H1 (cell line): ENCODE measurements around the gene COL26A1. TPM values are rescaled to one million over a fixed set of nuclear protein-coding genes. Genes with fewer than 3 reads are reported as not detected.

Experiments used
- CTCF ChIA-PET: fragments of 300-600 bp; sonication (Branson Sonifier 250); formaldehyde crosslinking; loops from one replicate; lab custom pipeline; 2021; ENCODE audit not compliant: partially characterized antibody; lab: Charles Lee
- POLR2A ChIA-PET: fragments of 300-600 bp; sonication (Branson Sonifier 250); formaldehyde crosslinking; loops from one replicate; lab custom pipeline; 2021; ENCODE audit warnings: inconsistent platforms; ENCODE audit not compliant: partially characterized antibody; lab: Charles Lee
- DNase-seq, 2 experiments: peaks; one replicate each; pipeline versions ENCODE4 v3.0.0 to v3.0.0-alpha.2; 2010 to 2022; ENCODE audit warnings: low spot score in 2 of 2, low read depth in 1 of 2, mixed read lengths in 1 of 2
- FAIRE-seq: peaks from 2 replicates; lab custom pipeline; 2011; peaks lifted over from hg19 to GRCh38; lab: Jason Lieb, UNC
- H2AFZ ChIP-seq: 2 replicates; pipeline ENCODE4 v1.8.1; 2012; ENCODE audit warnings: low read length, inconsistent platforms
- H2AK5ac ChIP-seq: 2 replicates; pipeline ENCODE4 v1.6.1; 2013; ENCODE audit warnings: low read depth, low read length
- H2BK120ac ChIP-seq: replicated peaks from 2 replicates; pipeline ENCODE3; 2013; ENCODE audit warnings: low read depth, low read length, inconsistent platforms
- H2BK12ac ChIP-seq: 2 replicates; pipeline ENCODE4 v1.6.1; 2013; ENCODE audit warnings: low read depth, low read length
- H2BK15ac ChIP-seq: 2 replicates; pipeline ENCODE4 v1.6.1; 2013; ENCODE audit warnings: low read length
- H2BK20ac ChIP-seq: 2 replicates; pipeline ENCODE4 v1.6.1; 2013; ENCODE audit warnings: low read length
- H2BK5ac ChIP-seq: 2 replicates; pipeline ENCODE4 v1.6.1; 2013; ENCODE audit warnings: low read depth, low read length
- H3K14ac ChIP-seq: 2 replicates; pipeline ENCODE4 v1.6.1; 2013; ENCODE audit warnings: inconsistent platforms; ENCODE audit not compliant: insufficient read length
- H3K18ac ChIP-seq: 2 replicates; pipeline ENCODE4 v1.6.1; 2013; ENCODE audit warnings: low read length; ENCODE audit errors: extremely low read depth
- H3K23ac ChIP-seq: 2 replicates; pipeline ENCODE4 v1.6.1; 2013; ENCODE audit warnings: inconsistent platforms; ENCODE audit not compliant: insufficient read length
- H3K23me2 ChIP-seq: 2 replicates; pipeline ENCODE4 v1.6.1; 2013; ENCODE audit warnings: low read depth, low read length
- H3K27ac ChIP-seq: 2 replicates; pipeline ENCODE4 v1.6.1; 2011; ENCODE audit warnings: low read depth, low read length, inconsistent platforms
- H3K27me3 ChIP-seq, 4 experiments: replicated peaks in 1 of 4; 1 replicate in 1 of 4; 2 replicates in 3 of 4; pipeline versions ENCODE4 v1.6.1 to v1.8.1; 2011 to 2013; ENCODE audit warnings: low read length in 3 of 4, mild to moderate bottlenecking in 3 of 4, inconsistent platforms in 2 of 4, mixed read lengths in 2 of 4, moderate library complexity in 1 of 4; ENCODE audit not compliant: control insufficient read depth in 3 of 4, insufficient read depth in 3 of 4; ENCODE audit errors: extremely low read depth in 1 of 4
- H3K36me3 ChIP-seq, 4 experiments: 2 replicates each; pipeline versions ENCODE4 v1.6.1 to v1.8.1; 2011 to 2013; ENCODE audit warnings: mild to moderate bottlenecking in 4 of 4, low read length in 3 of 4, moderate library complexity in 2 of 4, control low read depth in 1 of 4, inconsistent platforms in 1 of 4; ENCODE audit not compliant: insufficient read depth in 4 of 4, control insufficient read depth in 2 of 4
- H3K4ac ChIP-seq: replicated peaks from 2 replicates; pipeline ENCODE3; 2013; ENCODE audit warnings: low read length, low read depth, mixed read lengths, inconsistent platforms; ENCODE audit not compliant: insufficient read length
- H3K4me1 ChIP-seq, 4 experiments: replicated peaks in 1 of 4; 1 replicate in 1 of 4; 2 replicates in 3 of 4; pipeline versions ENCODE4 v1.6.1 to v1.8.1; 2011 to 2013; ENCODE audit warnings: low read length in 3 of 4, inconsistent platforms in 2 of 4, mixed read lengths in 1 of 4; ENCODE audit not compliant: insufficient read depth in 4 of 4, control insufficient read depth in 3 of 4
- H3K4me2 ChIP-seq, 2 experiments: 2 replicates each; pipeline versions ENCODE4 v1.6.1 to v1.8.1; 2011 to 2013; ENCODE audit warnings: low read depth in 2 of 2, low read length in 2 of 2, control low read depth in 1 of 2, inconsistent platforms in 1 of 2, mild to moderate bottlenecking in 1 of 2; ENCODE audit not compliant: insufficient read depth in 1 of 2
- H3K4me3 ChIP-seq, 4 experiments: fragments of 200-600, 300-600 bp in 1 of 4; sonication (generic), shearing (Covaris generic), sonication (Bioruptor Twin) in 1 of 4; 2 replicates each; pipeline versions ENCODE4 v1.5.1 to v1.8.1; 2011 to 2016; ENCODE audit warnings: low read length in 4 of 4, low read depth in 3 of 4, control low read depth in 2 of 4, inconsistent platforms in 2 of 4, mild to moderate bottlenecking in 2 of 4, mixed read lengths in 1 of 4, moderate library complexity in 1 of 4; ENCODE audit not compliant: insufficient read depth in 2 of 4; ENCODE audit errors: extremely low read depth in 1 of 4
- H3K56ac ChIP-seq: replicated peaks from 2 replicates; pipeline ENCODE3; 2013; ENCODE audit warnings: low read depth, mild to moderate bottlenecking, mixed read lengths, low read length, inconsistent platforms; ENCODE audit not compliant: insufficient read length
- H3K79me1 ChIP-seq: 2 replicates; pipeline ENCODE4 v1.6.1; 2013; ENCODE audit warnings: low read depth, low read length, control low read depth
- H3K79me2 ChIP-seq, 2 experiments: 2 replicates each; pipeline versions ENCODE4 v1.6.1 to v1.8.1; 2012 to 2013; ENCODE audit warnings: low read length in 2 of 2, mild to moderate bottlenecking in 2 of 2, inconsistent platforms in 1 of 2; ENCODE audit not compliant: insufficient read depth in 2 of 2, control insufficient read depth in 1 of 2
- H3K9ac ChIP-seq, 4 experiments: replicated peaks in 1 of 4; 1 replicate in 1 of 4; 2 replicates in 3 of 4; pipeline versions ENCODE4 v1.6.1 to v1.8.1; 2011 to 2013; ENCODE audit warnings: low read depth in 3 of 4, low read length in 3 of 4, control low read depth in 2 of 4, mild to moderate bottlenecking in 2 of 4, moderate library complexity in 2 of 4, inconsistent platforms in 1 of 4; ENCODE audit errors: extremely low read depth in 1 of 4
- H3K9me3 ChIP-seq, 2 experiments: 2 replicates each; pipeline versions ENCODE4 v1.6.1 to v1.8.1; 2012 to 2013; ENCODE audit warnings: mild to moderate bottlenecking in 2 of 2, moderate library complexity in 2 of 2, control low read depth in 1 of 2, inconsistent platforms in 1 of 2, low read depth in 1 of 2, low read length in 1 of 2, mixed read lengths in 1 of 2; ENCODE audit not compliant: insufficient read depth in 2 of 2
- H4K20me1 ChIP-seq, 2 experiments: replicated peaks in 1 of 2; 2 replicates each; pipeline versions ENCODE3 to v1.8.1; 2011 to 2013; ENCODE audit warnings: inconsistent platforms in 2 of 2, low read length in 2 of 2, mild to moderate bottlenecking in 1 of 2; ENCODE audit not compliant: insufficient read depth in 2 of 2, control insufficient read depth in 1 of 2
- H4K5ac ChIP-seq: 2 replicates; pipeline ENCODE4 v1.6.1; 2013; ENCODE audit warnings: low read length, low read depth, mixed read lengths, inconsistent platforms; ENCODE audit not compliant: insufficient read length
- H4K8ac ChIP-seq: 2 replicates; pipeline ENCODE4 v1.8.0; 2013; ENCODE audit warnings: mild to moderate bottlenecking, moderate library complexity, low read length, inconsistent platforms; ENCODE audit not compliant: insufficient read depth; ENCODE audit errors: extremely low read depth
- H4K91ac ChIP-seq: replicated peaks from 2 replicates; pipeline ENCODE3; 2013; ENCODE audit warnings: low read length, mixed read lengths, inconsistent platforms; ENCODE audit not compliant: insufficient read length
- FOSL1 ChIP-seq: IDR thresholded peaks from 2 replicates; pipeline ENCODE4 v1.6.1; 2011; ENCODE audit warnings: mild to moderate bottlenecking, low read depth, low read length, moderate library complexity; ENCODE audit not compliant: insufficient read depth
- GABPA ChIP-seq: IDR thresholded peaks from 2 replicates; pipeline ENCODE4 v1.6.1; 2011; ENCODE audit warnings: mild to moderate bottlenecking, low read length, moderate library complexity, borderline replicate concordance; ENCODE audit not compliant: insufficient read depth
- KDM1A ChIP-seq: fragments of 200-600, 300-600 bp; sonication (generic); IDR thresholded peaks from 2 replicates; pipeline ENCODE4 v1.7.1; 2016; ENCODE audit warnings: mild to moderate bottlenecking, low read length, borderline replicate concordance
- MAFK ChIP-seq: IDR thresholded peaks from 2 replicates; pipeline ENCODE4 v1.6.1; 2012; ENCODE audit warnings: low read depth, mild to moderate bottlenecking, improper control_type of control experiment, low read length
- POLR2A ChIP-seq, 2 experiments: IDR thresholded peaks; 1 replicate in 1 of 2; 2 replicates in 1 of 2; pipeline ENCODE4 v1.6.1; 2011; ENCODE audit warnings: low read depth in 2 of 2, low read length in 2 of 2, mild to moderate bottlenecking in 2 of 2; ENCODE audit errors: control extremely low read depth in 1 of 2
- RAD21 ChIP-seq, 2 experiments: IDR thresholded peaks in 1 of 2; conservative IDR thresholded peaks in 1 of 2; 2 replicates each; pipeline ENCODE4 v1.6.1; 2011; ENCODE audit warnings: low read depth in 2 of 2, low read length in 2 of 2, improper control_type of control experiment in 1 of 2, inconsistent platforms in 1 of 2, mild to moderate bottlenecking in 1 of 2, moderate library complexity in 1 of 2
- RBBP5 ChIP-seq: IDR thresholded peaks from 2 replicates; pipeline ENCODE4 v1.7.1; 2012; ENCODE audit warnings: low read depth, mild to moderate bottlenecking, inconsistent platforms, low read length, moderate library complexity, borderline replicate concordance
- RFX5 ChIP-seq: IDR thresholded peaks from 2 replicates; pipeline ENCODE4 v1.6.1; 2011; ENCODE audit warnings: low read depth, low read length, improper control_type of control experiment, borderline replicate concordance
- RXRA ChIP-seq: IDR thresholded peaks from 2 replicates; pipeline ENCODE4 v1.6.1; 2011; ENCODE audit warnings: low read depth, mild to moderate bottlenecking, low read length, moderate library complexity; ENCODE audit not compliant: insufficient read depth
- SIN3A ChIP-seq, 2 experiments: IDR thresholded peaks in 1 of 2; conservative IDR thresholded peaks in 1 of 2; 2 replicates each; pipeline ENCODE4 v1.6.1; 2011 to 2012; ENCODE audit warnings: low read length in 2 of 2, improper control_type of control experiment in 1 of 2, low read depth in 1 of 2, mild to moderate bottlenecking in 1 of 2
- SIX5 ChIP-seq: IDR thresholded peaks from 2 replicates; pipeline ENCODE4 v1.6.1; 2011; ENCODE audit warnings: mild to moderate bottlenecking, low read depth, low read length
- SP1 ChIP-seq: IDR thresholded peaks from 2 replicates; pipeline ENCODE4 v1.6.1; 2011; ENCODE audit warnings: low read depth, low read length
- TAF7 ChIP-seq: optimal IDR thresholded peaks from 2 replicates; pipeline ENCODE3; 2011; ENCODE audit warnings: low read depth, mild to moderate bottlenecking, inconsistent platforms, low read length, moderate library complexity, borderline replicate concordance
- YY1 ChIP-seq: IDR thresholded peaks from 2 replicates; pipeline ENCODE4 v1.6.1; 2011; ENCODE audit warnings: low read depth, mild to moderate bottlenecking, low read length
- WGBS, 2 experiments: shearing (Covaris generic) in 1 of 2; methylation state at CpG; one replicate each; pipeline versions ENCODE4 v1.1.6 to v1.1.7; 2013 to 2015; ENCODE audit warnings: low lambda C conversion rate in 2 of 2, mixed read lengths in 2 of 2, inconsistent platforms in 1 of 2, low coverage in 1 of 2, missing lambda C conversion rate in 1 of 2; ENCODE audit not compliant: insufficient replicate concordance in 2 of 2, insufficient coverage in 1 of 2, insufficient read length in 1 of 2; ENCODE audit errors: extremely low coverage in 1 of 2, missing lambda C conversion rate in 1 of 2; 5-methylcytosine and 5-hydroxymethylcytosine counted together
- polyA plus RNA-seq, 7 experiments: library from polyadenylated mRNA; depleted of rRNA in 3 of 7; stranded (reverse) in 5 of 7; unstranded in 2 of 7; fragments of >200 nt in 5 of 7; fragments of 200-250 nt in 2 of 7; gene quantifications; 1 replicate in 5 of 7; 2 replicates in 1 of 7; 4 replicates in 1 of 7; pipeline versions ENCODE4 v1.2.1 to v1.2.3, GENCODE V29; 2011 to 2013; ENCODE audit warnings: missing spikeins in 2 of 7, mixed read lengths in 2 of 7
- total RNA-seq: library from RNA; stranded (reverse); fragmentation: NEBNext Ultra II Directional; extraction: Animal tissue kit (Norgen Biotek cat#: 25700); gene quantifications from 2 replicates; pipeline ENCODE4 v1.2.1, GENCODE V29; 2021

COL26A1 gene
- total and polyA plus RNA-seq, 2 of the 8 experiments (the other 6 are each of a cell fraction or from before 2014, with no cell fraction given), result 51.1 to 68.8 TPM

- POLR2A ChIA-PET, result interaction anchor here (1.3 kb wide), 1 partner anchor 195 kb away, joined by 4 read pairs; the partner anchor contains the start of gene IFT22
- WGBS, 2 experiments, result 59% methylated on average over 9 of the region's 9 CpGs; no CpG with 5 or more reads in 1 of the 2 experiments
- TF ChIP-seq FOSL1 (no peak), SIX5 (no peak), TAF7 (no peak), RFX5 (no peak), MAFK (no peak), RAD21 (IDR thresholded peaks at IDR 0.05 in 1 of 2, conservative IDR thresholded peaks at IDR 0.05 in 1 of 2; ENCODE audit: low read depth in 2 of 2, low read length in 2 of 2) (no peak), RXRA (no peak), KDM1A (no peak), YY1 (no peak), SP1 (no peak), SIN3A (conservative IDR thresholded peaks at IDR 0.05 in 1 of 2, IDR thresholded peaks at IDR 0.05 in 1 of 2; ENCODE audit: low read depth in 1 of 2, low read length in 2 of 2) (no peak), RBBP5 (no peak), POLR2A (IDR thresholded peaks at IDR 0.05; ENCODE audit: control extremely low read depth in 1 of 2, low read depth in 2 of 2, low read length in 2 of 2) (no peak), GABPA (no peak)
These were observed 154.2 kb downstream of the COL26A1 start for GRCh38 chr7:101516851-101517250.

More at GRCh38 chr7:101516851-101517250, 154.2 kb downstream of the COL26A1 start:
- Histone ChIP-seq H3K27me3 (no peaks in the 10 kb centered on the region), H3K36me3 (no peaks in the 10 kb centered on the region), H3K9me3 (no peaks in the 10 kb centered on the region), H3K23ac (no peak overlapping the region), H3K4ac (no peak overlapping the region), H2BK12ac (no peak overlapping the region), H4K91ac (no peak overlapping the region), H2BK15ac (no peak overlapping the region), H2AFZ (no peak overlapping the region), H2BK20ac (no peak overlapping the region), H3K79me1 (no peaks in the 10 kb centered on the region), H2BK120ac (no peak overlapping the region), H3K4me2 (no peak overlapping the region; a peak in 1 of 4 replicates), H3K18ac (no peak overlapping the region), H3K23me2 (no peaks in the 10 kb centered on the region), H3K9ac (no peak overlapping the region), H4K20me1 (peaks cover 1 to 6% of the 10 kb centered on the region in 2 experiments), H3K14ac (no peak overlapping the region), H3K79me2 (no peaks in the 10 kb centered on the region), H4K8ac (no peak overlapping the region), H4K5ac (no peak overlapping the region), H3K4me1 (peaks cover 0 to 7% (median 2%) of the 10 kb centered on the region in 4 experiments; a peak in 3 of 7 replicates), H2BK5ac (no peak overlapping the region), H3K4me3 (no peak overlapping the region), H3K56ac (no peak overlapping the region), H2AK5ac (no peak overlapping the region), H3K27ac (no peak overlapping the region)
- FAIRE-seq (peak; percentile 70), DNase-seq (no peak)
- CTCF ChIA-PET, result interaction anchor here (0.7 to 7.6 kb wide), 10 partner anchors 10 to 755 kb away, joined by 3 to 70 read pairs (median 3); partner anchors contain the start of gene FIS1
